ENCODE measurements around the gene RNF19B. TPM values are rescaled to one million over a fixed set of nuclear protein-coding genes. Genes with fewer than 3 reads are reported as not detected.
A peak's percentile ranks its signal among the peaks of the same experiment; 100 is the strongest.

The RNF19B gene
- total and polyA plus RNA-seq, 2 of the 8 experiments (the other 6 are each of a cell fraction or from before 2014, with no cell fraction given): 9.2 to 11.2 TPM

DNA sequence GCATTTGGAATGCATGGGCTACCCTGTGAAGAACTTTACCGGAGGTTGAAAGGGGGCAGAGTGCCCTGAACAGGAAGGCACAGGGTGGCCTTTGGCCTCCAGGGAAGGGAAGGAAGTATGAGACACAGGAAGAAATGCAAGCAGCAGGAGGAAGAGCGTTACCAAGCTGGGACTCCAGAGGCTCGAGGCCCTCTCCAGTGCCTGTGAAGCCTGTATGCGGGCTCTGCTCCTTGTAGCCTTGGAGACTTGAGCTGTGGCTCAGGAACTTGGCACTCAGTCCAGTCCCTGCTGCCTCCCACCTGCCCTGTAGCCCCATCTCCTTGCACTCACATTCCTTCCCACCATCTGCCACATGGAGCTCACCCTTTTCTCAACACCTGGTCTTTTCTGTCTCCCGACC lies 33.5 kb upstream of the RNF19B start:
- Histone ChIP-seq H3K4me2 (ENCODE audit: insufficient read depth in 1 of 2, low read depth in 2 of 2, low read length in 2 of 2) (no peak overlapping the region), H4K8ac (ENCODE audit: extremely low read depth, insufficient read depth, low read length) (peak overlapping the region; percentile 41; the same call in 1 of the 2 replicates), H2AFZ (ENCODE audit: low read length) (no peak overlapping the region), H3K23ac (ENCODE audit: insufficient read length) (no peak overlapping the region), H3K9me3 (ENCODE audit: insufficient read depth in 2 of 2, low read depth in 1 of 2, low read length in 1 of 2) (no peaks in the 10 kb centered on the region), H3K79me2 (ENCODE audit: control insufficient read depth in 1 of 2, insufficient read depth in 2 of 2, low read length in 2 of 2) (no peaks in the 10 kb centered on the region; a peak in 1 of 4 replicates), H2BK5ac (ENCODE audit: low read depth, low read length) (0 out of 2 replicates have a peak overlapping the region, but pooled peaks have one; percentile 16), H4K5ac (ENCODE audit: insufficient read length, low read depth, low read length) (no peak overlapping the region), H2BK120ac (replicated peaks; ENCODE audit: low read depth, low read length) (no peak overlapping the region), H3K4ac (replicated peaks; ENCODE audit: insufficient read length, low read depth, low read length) (no peak overlapping the region), H4K20me1 (replicated peaks in 1 of 2; ENCODE audit: control insufficient read depth in 1 of 2, insufficient read depth in 2 of 2, low read length in 2 of 2) (no peaks in the 10 kb centered on the region), H2BK15ac (ENCODE audit: low read length) (no peak overlapping the region), H3K4me3 (ENCODE audit: extremely low read depth in 1 of 4, insufficient read depth in 2 of 4, low read depth in 3 of 4, low read length in 4 of 4) (no peak overlapping the region), H2BK12ac (ENCODE audit: low read depth, low read length) (no peak overlapping the region), H3K36me3 (ENCODE audit: control insufficient read depth in 2 of 4, insufficient read depth in 4 of 4, low read length in 3 of 4) (no peaks in the 10 kb centered on the region), H3K14ac (ENCODE audit: insufficient read length) (no peak overlapping the region), H3K27me3 (replicated peaks in 1 of 4; ENCODE audit: control insufficient read depth in 3 of 4, extremely low read depth in 1 of 4, insufficient read depth in 3 of 4, low read length in 3 of 4) (no peaks in the 10 kb centered on the region), H3K18ac (ENCODE audit: extremely low read depth, low read length) (no peak overlapping the region), H3K4me1 (replicated peaks in 1 of 4; ENCODE audit: control insufficient read depth in 3 of 4, insufficient read depth in 4 of 4, low read length in 3 of 4) (peaks cover 0 to 8% (median 3%) of the 10 kb centered on the region in 4 experiments; a peak in 2 of 7 replicates), H2BK20ac (ENCODE audit: low read length) (no peak overlapping the region), H2AK5ac (ENCODE audit: low read depth, low read length) (no peak overlapping the region), H3K79me1 (ENCODE audit: low read depth, low read length) (no peaks in the 10 kb centered on the region), H3K23me2 (ENCODE audit: low read depth, low read length) (no peaks in the 10 kb centered on the region), H4K91ac (replicated peaks; ENCODE audit: insufficient read length, low read length) (no peak overlapping the region), H3K9ac (replicated peaks in 1 of 4; ENCODE audit: extremely low read depth in 1 of 4, low read depth in 3 of 4, low read length in 3 of 4) (no peak overlapping the region), H3K56ac (replicated peaks; ENCODE audit: insufficient read length, low read depth, low read length) (no peak overlapping the region), H3K27ac (ENCODE audit: low read depth, low read length) (no peak overlapping the region)
- TF ChIP-seq NANOG (IDR thresholded peaks at IDR 0.05; ENCODE audit: insufficient read depth, low read depth, low read length, poor library complexity, severe bottlenecking): no peak
- TF ChIP-seq EGR1 (IDR thresholded peaks at IDR 0.05; ENCODE audit: borderline replicate concordance, low read depth, low read length): no peak
- no peak for TF ChIP-seq CBX8 (IDR thresholded peaks at IDR 0.05; ENCODE audit: borderline replicate concordance, low read depth, low read length)
- no peak for TF ChIP-seq ATF3 (IDR thresholded peaks at IDR 0.05; ENCODE audit: insufficient read depth, low read depth, low read length)
- TF ChIP-seq RBBP5 (IDR thresholded peaks at IDR 0.05; ENCODE audit: borderline replicate concordance, low read depth, low read length): no peak
- TF ChIP-seq CTBP2 (IDR thresholded peaks at IDR 0.05; ENCODE audit: borderline replicate concordance, insufficient read depth, insufficient read length, low read length): no peak
- TF ChIP-seq GTF2F1 (IDR thresholded peaks at IDR 0.05; ENCODE audit: borderline replicate concordance, low read depth, low read length): no peak
- FAIRE-seq (no peak), DNase-seq (ENCODE audit: low read depth in 1 of 2, low spot score in 2 of 2) (no peak)
- CTCF ChIA-PET (ENCODE audit: partially characterized antibody): interaction anchor here (0.6 to 2.8 kb wide), 13 partner anchors 9 to 126 kb away, joined by 3 to 10 read pairs (median 4); no protein-coding TSS in a partner anchor
- POLR2A ChIA-PET (ENCODE audit: partially characterized antibody): interaction anchor here (0.6 to 1.7 kb wide), 5 partner anchors 14 to 72 kb away, joined by 3 to 10 read pairs (median 3); partner anchors contain the start of gene RNF19B
- WGBS, 2 experiments (ENCODE audit: extremely low coverage in 1 of 2, insufficient coverage in 1 of 2, insufficient read length in 1 of 2, insufficient replicate concordance in 2 of 2, low coverage in 1 of 2, low lambda C conversion rate in 2 of 2, missing lambda C conversion rate in 1 of 2): 89% methylated on average over 5 of the region's 5 CpGs; no CpG with 5 or more reads in 1 of the 2 experiments
